A172 (cell line): Measurements from ENCODE around the gene TMEM272. TPM values are rescaled to one million over a fixed set of nuclear protein-coding genes. Genes with fewer than 3 reads are reported as not detected.

Source experiments
- DNase-seq: peaks from one replicate; pipeline ENCODE4 v3.0.0-alpha.2; 2015; ENCODE audit warnings: low spot score
- total RNA-seq: library from RNA; depleted of rRNA; stranded (reverse); fragments of >200 nt; shearing (Covaris generic); gene quantifications from 2 replicates; pipeline ENCODE4 v1.2.3, GENCODE V29; 2014

Gene TMEM272
- total RNA-seq, 1 experiment from 2014 or later, result not detected

GRCh38 chr13:51849145-51850101 lies 4.4 kb upstream of the TMEM272 start:
- peak; percentile 17 for DNase-seq

- peak; percentile 44 for DNase-seq
Measured at GRCh38 chr13:51848674-51849073, 3.7 kb upstream of the TMEM272 start.

GRCh38 chr13:51846756-51847155 lies 1.8 kb upstream of the TMEM272 start:
- no peak for DNase-seq

GRCh38 chr13:51845574-51846318 lies 769 bp upstream of the TMEM272 start:
- no peak for DNase-seq

- DNase-seq, result no peak
Measured at GRCh38 chr13:51843529-51843928, 1.4 kb downstream of the TMEM272 start.

GRCh38 chr13:51841732-51842131 lies 3.2 kb downstream of the TMEM272 start:
- DNase-seq, result no peak

- DNase-seq, result no peak
Measured at GRCh38 chr13:51840917-51841316, 4.1 kb downstream of the TMEM272 start.

- DNase-seq, result no peak
Measured at GRCh38 chr13:51839711-51840540, 5.1 kb downstream of the TMEM272 start.

GRCh38 chr13:51838240-51838846 lies 6.6 kb downstream of the TMEM272 start:
- DNase-seq, result peak; percentile 22

- DNase-seq, result no peak
Measured at GRCh38 chr13:51837016-51837415, 8.0 kb downstream of the TMEM272 start.

- no peak for DNase-seq
Measured at GRCh38 chr13:51834581-51835171, 10.3 kb downstream of the TMEM272 start.

- no peak for DNase-seq
Measured at GRCh38 chr13:51833980-51834379, 11.0 kb downstream of the TMEM272 start.

- peak; percentile 39 for DNase-seq
Measured at GRCh38 chr13:51832471-51833152, 12.4 kb downstream of the TMEM272 start.

GRCh38 chr13:51831519-51831918 lies 13.5 kb downstream of the TMEM272 start:
- DNase-seq, result no peak

GRCh38 chr13:51829568-51829899 lies 15.4 kb downstream of the TMEM272 start:
- no peak for DNase-seq

- no peak for DNase-seq
Measured at GRCh38 chr13:51828730-51829567, 16.0 kb downstream of the TMEM272 start.

- no peak for DNase-seq
Measured at GRCh38 chr13:51827254-51827653, 17.7 kb downstream of the TMEM272 start.

GRCh38 chr13:51826606-51827005 lies 18.4 kb downstream of the TMEM272 start:
- no peak for DNase-seq

- DNase-seq, result no peak
Measured at GRCh38 chr13:51825681-51826254, 19.2 kb downstream of the TMEM272 start.
